WTC11 (cell line): Measurements from ENCODE around the gene TMEM235.

ENCODE experiments used
- NFYB ChIP-seq: sonication (generic); formaldehyde crosslinking; conservative IDR thresholded peaks from 2 replicates; pipeline ENCODE4 v1.8.0; 2022; ENCODE audit warnings: low read depth, missing genetic modification reagents
- TCF7 ChIP-seq: sonication (generic); formaldehyde crosslinking; IDR thresholded peaks from 2 replicates; pipeline ENCODE4 v1.8.0; 2022; ENCODE audit warnings: mild to moderate bottlenecking, low read depth, missing genetic modification reagents, moderate library complexity
- ZNF512 ChIP-seq: sonication (generic); formaldehyde crosslinking; IDR thresholded peaks from 2 replicates; pipeline ENCODE4 v1.8.1; 2022; ENCODE audit warnings: missing genetic modification reagents, borderline replicate concordance
- TF ChIP-seq, protein P1 (sequence below): fragments of 200-600 bp; IDR thresholded peaks from 2 replicates; pipeline ENCODE4 v1.8.0; 2022; ENCODE audit warnings: antibody characterized with exemption

- TF ChIP-seq TCF7 (CRISPR knock-in tag): no peak
- TF ChIP-seq, protein P1, sequence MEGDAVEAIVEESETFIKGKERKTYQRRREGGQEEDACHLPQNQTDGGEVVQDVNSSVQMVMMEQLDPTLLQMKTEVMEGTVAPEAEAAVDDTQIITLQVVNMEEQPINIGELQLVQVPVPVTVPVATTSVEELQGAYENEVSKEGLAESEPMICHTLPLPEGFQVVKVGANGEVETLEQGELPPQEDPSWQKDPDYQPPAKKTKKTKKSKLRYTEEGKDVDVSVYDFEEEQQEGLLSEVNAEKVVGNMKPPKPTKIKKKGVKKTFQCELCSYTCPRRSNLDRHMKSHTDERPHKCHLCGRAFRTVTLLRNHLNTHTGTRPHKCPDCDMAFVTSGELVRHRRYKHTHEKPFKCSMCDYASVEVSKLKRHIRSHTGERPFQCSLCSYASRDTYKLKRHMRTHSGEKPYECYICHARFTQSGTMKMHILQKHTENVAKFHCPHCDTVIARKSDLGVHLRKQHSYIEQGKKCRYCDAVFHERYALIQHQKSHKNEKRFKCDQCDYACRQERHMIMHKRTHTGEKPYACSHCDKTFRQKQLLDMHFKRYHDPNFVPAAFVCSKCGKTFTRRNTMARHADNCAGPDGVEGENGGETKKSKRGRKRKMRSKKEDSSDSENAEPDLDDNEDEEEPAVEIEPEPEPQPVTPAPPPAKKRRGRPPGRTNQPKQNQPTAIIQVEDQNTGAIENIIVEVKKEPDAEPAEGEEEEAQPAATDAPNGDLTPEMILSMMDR: no peak
- no peak for TF ChIP-seq ZNF512 (CRISPR knock-in tag)
- no peak for TF ChIP-seq NFYB
Measured at GRCh38 chr17:78249818-78250806, 18.7 kb downstream of the TMEM235 start.
